ENCODE data around the gene ADAMTS19.

DNA sequence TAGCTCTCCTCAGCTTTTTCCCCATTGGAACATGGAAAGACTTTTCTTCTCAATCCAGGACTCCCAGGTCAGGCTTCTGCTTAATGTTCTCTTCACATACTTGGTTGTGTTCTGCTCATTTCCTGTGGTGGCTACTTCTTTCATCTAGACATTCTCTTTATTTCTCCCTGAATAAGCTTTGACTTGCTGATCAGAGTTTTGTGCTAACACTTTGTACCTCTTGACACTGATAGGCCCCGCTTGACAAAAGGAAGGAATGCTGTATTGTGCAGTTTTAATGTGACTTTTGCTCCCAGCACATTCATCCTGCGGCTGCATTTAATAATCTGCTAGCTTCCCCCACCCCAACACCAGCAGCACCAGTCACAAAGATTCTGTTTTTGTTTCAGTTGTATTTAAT lies 196.9 kb downstream of the ADAMTS19 start:
- TF ChIP-seq CTCF (IDR thresholded peaks at IDR 0.05 in 2 of 3, conservative IDR thresholded peaks at IDR 0.05 in 1 of 3; ENCODE audit: insufficient read depth in 2 of 3, low read depth in 1 of 3, low read length in 3 of 3) (no peak), PKNOX1 (IDR thresholded peaks at IDR 0.05) (no peak), ZBTB26 (CRISPR knock-in tag; IDR thresholded peaks at IDR 0.05) (no peak), FOXK2 (conservative IDR thresholded peaks at IDR 0.05 in 1 of 2, IDR thresholded peaks at IDR 0.05 in 1 of 2; ENCODE audit: low read depth in 2 of 2) (no peak), POLR2A (conservative IDR thresholded peaks at IDR 0.05) (no peak), MAX (CRISPR knock-in tag; IDR thresholded peaks at IDR 0.05) (no peak), POLR2AphosphoS5 (IDR thresholded peaks at IDR 0.05; ENCODE audit: control insufficient read depth, insufficient read depth, low read depth, low read length) (no peak), MXD1 (CRISPR knock-in tag; IDR thresholded peaks at IDR 0.05; ENCODE audit: borderline replicate concordance, poor library complexity, severe bottlenecking) (no peak), SIN3A (IDR thresholded peaks at IDR 0.05; ENCODE audit: borderline replicate concordance in 2 of 2, control insufficient read depth in 1 of 2, low read depth in 2 of 2, low read length in 2 of 2) (no peak), HNRNPL (IDR thresholded peaks at IDR 0.05; ENCODE audit: low read depth, low read length) (no peak)
- TF ChIP-seq, protein P1, sequence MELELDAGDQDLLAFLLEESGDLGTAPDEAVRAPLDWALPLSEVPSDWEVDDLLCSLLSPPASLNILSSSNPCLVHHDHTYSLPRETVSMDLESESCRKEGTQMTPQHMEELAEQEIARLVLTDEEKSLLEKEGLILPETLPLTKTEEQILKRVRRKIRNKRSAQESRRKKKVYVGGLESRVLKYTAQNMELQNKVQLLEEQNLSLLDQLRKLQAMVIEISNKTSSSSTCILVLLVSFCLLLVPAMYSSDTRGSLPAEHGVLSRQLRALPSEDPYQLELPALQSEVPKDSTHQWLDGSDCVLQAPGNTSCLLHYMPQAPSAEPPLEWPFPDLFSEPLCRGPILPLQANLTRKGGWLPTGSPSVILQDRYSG (tag; conservative IDR thresholded peaks at IDR 0.05; ENCODE audit: low read depth): no peak

Data from K562 (cell line).